ENCODE results near the gene FAM168A.

FAM168A gene

DNA sequence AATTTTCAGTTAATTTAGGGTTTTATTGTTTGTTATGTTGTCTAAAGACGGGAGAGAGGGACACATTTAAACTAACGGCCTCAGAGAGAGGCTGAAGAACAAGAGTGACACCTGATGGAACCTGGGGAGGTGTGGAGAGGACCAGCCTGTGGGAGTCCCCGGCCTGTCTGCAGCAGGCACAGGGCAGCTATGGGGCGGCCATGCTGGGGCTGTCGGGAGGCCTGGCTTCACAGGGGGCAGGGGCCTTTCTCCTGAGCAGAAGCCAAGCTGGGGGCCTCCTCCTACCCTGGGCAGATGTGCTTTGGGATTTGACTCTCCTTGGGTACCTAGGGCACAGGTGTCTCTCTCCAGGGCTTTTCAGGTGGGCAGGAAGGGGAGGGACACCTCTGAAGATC is 199.8 kb downstream of the FAM168A start:
- TF ChIP-seq, protein P1, sequence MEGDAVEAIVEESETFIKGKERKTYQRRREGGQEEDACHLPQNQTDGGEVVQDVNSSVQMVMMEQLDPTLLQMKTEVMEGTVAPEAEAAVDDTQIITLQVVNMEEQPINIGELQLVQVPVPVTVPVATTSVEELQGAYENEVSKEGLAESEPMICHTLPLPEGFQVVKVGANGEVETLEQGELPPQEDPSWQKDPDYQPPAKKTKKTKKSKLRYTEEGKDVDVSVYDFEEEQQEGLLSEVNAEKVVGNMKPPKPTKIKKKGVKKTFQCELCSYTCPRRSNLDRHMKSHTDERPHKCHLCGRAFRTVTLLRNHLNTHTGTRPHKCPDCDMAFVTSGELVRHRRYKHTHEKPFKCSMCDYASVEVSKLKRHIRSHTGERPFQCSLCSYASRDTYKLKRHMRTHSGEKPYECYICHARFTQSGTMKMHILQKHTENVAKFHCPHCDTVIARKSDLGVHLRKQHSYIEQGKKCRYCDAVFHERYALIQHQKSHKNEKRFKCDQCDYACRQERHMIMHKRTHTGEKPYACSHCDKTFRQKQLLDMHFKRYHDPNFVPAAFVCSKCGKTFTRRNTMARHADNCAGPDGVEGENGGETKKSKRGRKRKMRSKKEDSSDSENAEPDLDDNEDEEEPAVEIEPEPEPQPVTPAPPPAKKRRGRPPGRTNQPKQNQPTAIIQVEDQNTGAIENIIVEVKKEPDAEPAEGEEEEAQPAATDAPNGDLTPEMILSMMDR (conservative IDR thresholded peaks at IDR 0.05; ENCODE audit: low read depth), result no peak
- ChIA-PET CTCF (interaction anchor here (1.2 to 3.2 kb wide), 2 partner anchors 63 to 91 kb away, joined by 3 to 10 read pairs; no protein-coding TSS in a partner anchor), POLR2A (ENCODE audit: low non-redundant PET) (no interaction called here)
- H3K27ac ChIP-seq, result peak overlapping the region; percentile 93
- DNase-seq (ENCODE audit: low spot score), result no peak

DNA sequence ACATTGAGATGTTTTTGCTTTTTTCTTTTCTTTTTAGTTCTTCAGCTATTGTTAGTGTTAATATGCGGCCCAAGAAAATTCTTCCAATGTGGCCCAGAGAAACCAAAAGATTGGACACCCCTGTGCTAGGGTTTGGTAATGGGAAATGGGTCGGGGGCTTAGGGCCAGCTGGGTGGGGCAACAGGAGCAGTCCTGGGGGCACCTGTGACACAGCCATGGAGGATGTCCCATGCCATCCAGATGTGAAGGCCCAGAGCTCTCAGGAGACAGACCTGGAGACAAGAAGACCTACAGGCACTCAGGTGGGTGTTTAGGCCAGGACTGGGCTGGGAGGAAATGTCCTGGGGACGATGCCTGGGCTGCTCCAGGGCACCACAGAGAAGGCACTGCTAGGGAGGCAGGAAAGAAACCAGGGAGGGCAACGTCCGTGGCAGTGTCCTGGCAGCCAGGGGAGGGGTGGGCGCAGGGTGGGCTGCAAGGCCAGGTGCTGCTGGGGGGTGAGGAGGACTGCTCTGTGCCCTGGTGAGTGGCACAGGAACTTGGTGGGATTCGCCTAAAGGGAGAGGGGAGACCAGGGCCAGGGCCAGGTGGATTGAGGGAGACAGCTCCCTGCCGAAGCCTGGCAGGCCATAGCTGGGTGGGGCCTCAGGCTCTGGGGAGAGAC is 200.3 kb downstream of the FAM168A start:
- CTCF ChIA-PET, result interaction anchor here (0.7 to 3.2 kb wide), 6 partner anchors 16 to 263 kb away, joined by 3 to 10 read pairs (median 4); no protein-coding TSS in a partner anchor
- POLR2A ChIA-PET (ENCODE audit: low non-redundant PET), result no interaction called here

DNA sequence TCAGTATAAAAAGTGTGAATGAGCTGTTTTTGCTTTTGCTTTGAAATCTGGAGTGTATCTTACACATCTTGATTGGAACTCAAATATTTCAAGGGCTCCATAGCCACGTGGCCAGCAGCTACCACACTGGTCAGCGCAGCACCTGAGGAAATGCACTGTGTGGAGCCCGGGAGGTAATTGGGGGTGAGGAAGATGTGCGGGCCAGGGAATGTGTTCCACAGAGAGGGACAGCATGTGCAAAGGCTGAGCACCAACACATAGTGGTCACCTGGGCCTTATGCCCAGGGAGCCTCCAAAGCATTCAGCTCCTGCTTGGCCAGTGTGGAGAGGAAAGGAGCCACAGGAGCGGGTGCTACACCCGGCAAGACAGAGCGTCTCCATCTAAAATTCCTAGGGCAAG is 200.9 kb downstream of the FAM168A start:
- ChIA-PET POLR2A (ENCODE audit: low non-redundant PET) (no interaction called here), CTCF (interaction anchor here (0.7 to 3.2 kb wide), 7 partner anchors 16 to 264 kb away, joined by 3 to 10 read pairs (median 4); no protein-coding TSS in a partner anchor)
- no peak for DNase-seq (ENCODE audit: low spot score)
- peak overlapping the region; percentile 93 for H3K27ac ChIP-seq
- TF ChIP-seq, protein P1 (conservative IDR thresholded peaks at IDR 0.05; ENCODE audit: low read depth), result no peak

More for the DNA sequence above, 200.3 kb downstream of the FAM168A start:
- no peak for DNase-seq (ENCODE audit: low spot score)
- peak overlapping the region; percentile 93 for H3K27ac ChIP-seq
- TF ChIP-seq, protein P1 (conservative IDR thresholded peaks at IDR 0.05; ENCODE audit: low read depth), result no peak

DNA sequence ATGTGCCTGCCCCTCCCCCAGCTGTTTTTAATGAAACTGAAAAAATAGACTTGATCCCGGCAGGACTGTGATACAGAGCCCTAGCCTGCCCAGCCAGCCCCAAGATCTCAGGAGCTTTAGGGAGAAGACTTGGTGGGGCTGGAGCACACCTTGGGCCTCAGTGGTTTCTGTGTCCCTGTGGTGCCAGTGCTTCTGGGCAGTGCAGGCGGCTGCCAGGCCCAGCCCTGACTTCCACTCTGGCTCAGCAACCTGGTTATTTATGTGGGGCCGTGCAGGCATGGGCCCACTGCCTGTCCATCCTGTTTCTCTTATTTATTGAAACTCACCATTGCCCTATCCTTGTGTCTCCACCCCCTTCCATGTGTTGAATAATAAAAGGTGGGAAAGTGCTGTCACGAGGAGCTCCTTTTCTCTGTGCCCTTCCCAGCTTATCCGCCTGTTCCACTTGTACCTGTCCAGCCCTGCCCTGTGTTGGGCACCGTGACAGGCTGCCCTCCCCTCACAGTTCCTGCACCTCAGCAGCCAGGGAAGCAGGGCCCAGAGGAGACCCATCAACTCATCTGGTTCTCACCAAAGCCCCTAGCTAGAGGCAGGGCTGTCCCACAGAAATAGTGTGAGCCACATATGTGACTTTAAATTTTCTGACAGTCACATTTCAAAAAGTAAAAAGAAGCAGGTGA is 201.5 kb downstream of the FAM168A start:
- H3K27ac ChIP-seq, result peak overlapping the region; percentile 93
- ChIA-PET POLR2A (ENCODE audit: low non-redundant PET) (no interaction called here), CTCF (interaction anchor here (0.8 to 3.2 kb wide), 7 partner anchors 19 to 264 kb away, joined by 3 to 10 read pairs (median 4); partner anchors contain the start of gene RELT)
- DNase-seq (ENCODE audit: low spot score), result no peak
- TF ChIP-seq, protein P1 (conservative IDR thresholded peaks at IDR 0.05; ENCODE audit: low read depth), result no peak

DNA sequence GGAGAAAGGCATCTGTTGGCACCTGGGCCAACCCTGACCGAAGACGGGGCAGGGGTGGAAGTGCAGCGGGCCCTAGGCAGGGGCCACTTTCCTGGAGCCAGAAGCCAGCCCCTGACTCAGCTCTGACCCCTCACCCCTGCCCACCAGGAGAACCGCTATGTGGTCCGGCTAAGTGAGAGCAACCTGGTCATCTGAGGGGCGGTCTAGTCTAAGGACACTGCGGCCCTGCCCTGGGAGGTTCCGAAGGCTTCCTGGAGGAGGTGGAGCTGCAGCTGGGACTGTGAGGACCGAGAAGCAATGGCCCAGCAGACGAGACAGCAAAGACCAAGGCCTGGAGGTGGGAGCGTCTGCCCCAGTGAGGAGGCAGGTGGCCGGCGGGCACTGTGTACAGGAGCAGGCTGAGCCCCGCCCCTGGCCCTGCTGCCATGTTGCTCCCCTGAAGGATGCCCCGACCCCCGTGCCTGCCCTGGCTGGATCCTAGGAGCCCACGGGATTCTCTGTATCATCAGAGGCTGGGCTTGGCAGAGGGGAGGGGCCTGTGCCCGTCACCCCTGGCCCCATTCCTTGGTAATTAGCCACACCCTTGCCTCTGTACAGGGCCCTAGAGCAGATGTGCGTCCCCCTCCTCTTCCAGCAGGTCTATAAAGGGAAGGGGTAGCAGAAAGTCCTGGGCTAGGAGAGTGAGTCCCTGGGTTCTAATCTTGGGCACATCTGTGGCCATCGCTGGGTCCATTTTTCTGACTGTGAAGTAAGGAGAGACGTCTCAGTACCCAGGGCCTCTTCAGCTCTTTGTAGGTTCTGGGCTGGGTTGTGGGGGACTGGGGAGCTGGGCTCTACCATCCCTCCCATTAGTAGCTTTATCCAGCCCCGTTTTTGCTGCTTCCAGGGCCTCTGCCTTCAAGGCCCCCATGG is 202.4 kb downstream of the FAM168A start:
- TF ChIP-seq, protein P1 (conservative IDR thresholded peaks at IDR 0.05; ENCODE audit: low read depth), result no peak
- peak overlapping the region; percentile 93 for H3K27ac ChIP-seq
- ChIA-PET CTCF (interaction anchor here (1.0 to 3.2 kb wide), 4 partner anchors 19 to 89 kb away, joined by 3 to 10 read pairs (median 4); partner anchors contain the start of gene RELT), POLR2A (ENCODE audit: low non-redundant PET) (no interaction called here)
- DNase-seq (ENCODE audit: low spot score), result no peak
